GM21529 (cell line): ENCODE data around the gene GPR161.
A peak's percentile ranks its signal among the peaks of the same experiment; 100 is the strongest.

Experiments
- ATAC-seq: cut with Tn5 transposase; IDR thresholded peaks from one replicate; pipeline ENCODE4 v1.9.1; 2021; ENCODE audit not compliant: unreplicated experiment

The GPR161 gene

GRCh38 chr1:168148916-168149315 is 12.2 kb upstream of the GPR161 start:
- ATAC-seq, result peak; percentile 54

GRCh38 chr1:168146626-168147025 is 9.9 kb upstream of the GPR161 start:
- ATAC-seq, result no peak

GRCh38 chr1:168146160-168146539 is 9.4 kb upstream of the GPR161 start:
- ATAC-seq, result no peak

GRCh38 chr1:168145184-168146159 is 8.7 kb upstream of the GPR161 start:
- peak; percentile 92 for ATAC-seq

- no peak for ATAC-seq
These were observed 5.2 kb upstream of the GPR161 start for GRCh38 chr1:168141871-168142385.

GRCh38 chr1:168139070-168139469 is 2.3 kb upstream of the GPR161 start:
- ATAC-seq, result no peak

GRCh38 chr1:168138134-168138533 is 1.4 kb upstream of the GPR161 start:
- no peak for ATAC-seq

GRCh38 chr1:168137515-168137821 is 738 bp upstream of the GPR161 start:
- no peak for ATAC-seq

- no peak for ATAC-seq
These were observed 615 bp downstream of the GPR161 start for GRCh38 chr1:168135921-168136708.

- no peak for ATAC-seq
These were observed 1.4 kb downstream of the GPR161 start for GRCh38 chr1:168135116-168135920.

- ATAC-seq, result no peak
These were observed 2.1 kb downstream of the GPR161 start for GRCh38 chr1:168134642-168135041.

GRCh38 chr1:168134132-168134531 is 2.6 kb downstream of the GPR161 start:
- ATAC-seq, result no peak

GRCh38 chr1:168129933-168130332 is 6.8 kb downstream of the GPR161 start:
- no peak for ATAC-seq

- ATAC-seq, result no peak
These were observed 9.2 kb downstream of the GPR161 start for GRCh38 chr1:168127503-168127902.

- no peak for ATAC-seq
These were observed 11.7 kb downstream of the GPR161 start for GRCh38 chr1:168125051-168125450.

GRCh38 chr1:168121401-168122011 is 15.2 kb downstream of the GPR161 start:
- no peak for ATAC-seq

- ATAC-seq, result no peak
These were observed 17.0 kb downstream of the GPR161 start for GRCh38 chr1:168119750-168120149.

GRCh38 chr1:168116327-168116799 is 20.4 kb downstream of the GPR161 start:
- ATAC-seq, result no peak

- no peak for ATAC-seq
These were observed 21.9 kb downstream of the GPR161 start for GRCh38 chr1:168114845-168115244.

GRCh38 chr1:168112673-168113305 is 23.9 kb downstream of the GPR161 start:
- ATAC-seq, result no peak
